Nephron progenitor cell (in vitro differentiated cells): ENCODE results near the gene CBLB.

Experiments
- DNase-seq: peaks from one replicate; pipeline ENCODE4 v3.0.0; 2021
- H3K27ac Mint-ChIP-seq: 2 replicates; pipeline ENCODE4 v1.8.0; 2021; ENCODE audit warnings: mild to moderate bottlenecking, moderate library complexity, mixed read lengths
- H3K27me3 Mint-ChIP-seq: 2 replicates; pipeline ENCODE4 v1.8.0; 2021; ENCODE audit warnings: mild to moderate bottlenecking, low read depth, mixed read lengths; ENCODE audit not compliant: poor library complexity
- H3K36me3 Mint-ChIP-seq: 2 replicates; pipeline ENCODE4 v1.8.0; 2021; ENCODE audit warnings: low read depth, mixed read lengths
- H3K4me1 Mint-ChIP-seq: 2 replicates; pipeline ENCODE4 v1.8.0; 2021; ENCODE audit warnings: mixed read lengths
- H3K4me3 Mint-ChIP-seq: 2 replicates; pipeline ENCODE4 v1.8.0; 2021; ENCODE audit warnings: mild to moderate bottlenecking, moderate library complexity, mixed read lengths
- H3K9me3 Mint-ChIP-seq: 2 replicates; pipeline ENCODE4 v1.8.0; 2021; ENCODE audit warnings: mild to moderate bottlenecking, moderate library complexity, mixed read lengths
- TF ChIP-seq, protein P1 (sequence below): fragments of 200-600 bp; sonication (generic); IDR thresholded peaks from 2 replicates; pipeline ENCODE4 v1.5.0; 2021; ENCODE audit warnings: antibody characterized with exemption

The CBLB gene

DNA sequence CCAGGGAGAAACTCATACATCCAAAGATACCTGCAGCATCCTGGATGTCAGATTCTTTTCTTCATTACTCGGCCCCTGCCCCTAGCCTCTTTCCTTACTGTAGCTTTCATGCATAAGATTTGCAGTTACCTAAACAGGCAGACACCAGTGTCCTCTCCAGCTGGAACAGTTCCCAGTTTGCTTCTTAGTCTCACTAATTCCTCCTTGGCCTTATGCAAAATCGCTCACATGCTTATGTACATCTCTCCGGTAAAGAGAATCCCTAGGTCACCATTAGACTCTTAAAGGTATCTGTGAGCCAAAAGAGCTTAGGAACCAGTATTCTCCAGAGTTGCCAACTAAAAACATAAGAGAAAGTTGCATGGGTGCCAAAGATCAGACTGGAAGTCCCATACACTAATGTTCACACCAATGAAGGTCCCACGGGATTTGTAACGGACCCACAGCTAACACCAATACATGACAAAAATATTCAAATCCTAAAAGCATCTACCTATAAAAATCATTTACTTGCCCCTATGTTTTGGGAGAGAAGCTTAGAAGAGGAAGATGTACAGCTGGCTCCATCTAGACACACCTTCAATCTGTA, 66.6 kb downstream of the CBLB start:
- Mint-ChIP-seq H3K9me3 (peaks cover 3% of the 10 kb centered on the region), H3K36me3 (peaks cover 16% of the 10 kb centered on the region), H3K4me3 (no peak overlapping the region), H3K4me1 (peaks cover 14% of the 10 kb centered on the region), H3K27me3 (peaks cover 2% of the 10 kb centered on the region), H3K27ac (no peak overlapping the region)
- no peak for DNase-seq
- TF ChIP-seq, protein P1, sequence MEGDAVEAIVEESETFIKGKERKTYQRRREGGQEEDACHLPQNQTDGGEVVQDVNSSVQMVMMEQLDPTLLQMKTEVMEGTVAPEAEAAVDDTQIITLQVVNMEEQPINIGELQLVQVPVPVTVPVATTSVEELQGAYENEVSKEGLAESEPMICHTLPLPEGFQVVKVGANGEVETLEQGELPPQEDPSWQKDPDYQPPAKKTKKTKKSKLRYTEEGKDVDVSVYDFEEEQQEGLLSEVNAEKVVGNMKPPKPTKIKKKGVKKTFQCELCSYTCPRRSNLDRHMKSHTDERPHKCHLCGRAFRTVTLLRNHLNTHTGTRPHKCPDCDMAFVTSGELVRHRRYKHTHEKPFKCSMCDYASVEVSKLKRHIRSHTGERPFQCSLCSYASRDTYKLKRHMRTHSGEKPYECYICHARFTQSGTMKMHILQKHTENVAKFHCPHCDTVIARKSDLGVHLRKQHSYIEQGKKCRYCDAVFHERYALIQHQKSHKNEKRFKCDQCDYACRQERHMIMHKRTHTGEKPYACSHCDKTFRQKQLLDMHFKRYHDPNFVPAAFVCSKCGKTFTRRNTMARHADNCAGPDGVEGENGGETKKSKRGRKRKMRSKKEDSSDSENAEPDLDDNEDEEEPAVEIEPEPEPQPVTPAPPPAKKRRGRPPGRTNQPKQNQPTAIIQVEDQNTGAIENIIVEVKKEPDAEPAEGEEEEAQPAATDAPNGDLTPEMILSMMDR, result no peak

DNA sequence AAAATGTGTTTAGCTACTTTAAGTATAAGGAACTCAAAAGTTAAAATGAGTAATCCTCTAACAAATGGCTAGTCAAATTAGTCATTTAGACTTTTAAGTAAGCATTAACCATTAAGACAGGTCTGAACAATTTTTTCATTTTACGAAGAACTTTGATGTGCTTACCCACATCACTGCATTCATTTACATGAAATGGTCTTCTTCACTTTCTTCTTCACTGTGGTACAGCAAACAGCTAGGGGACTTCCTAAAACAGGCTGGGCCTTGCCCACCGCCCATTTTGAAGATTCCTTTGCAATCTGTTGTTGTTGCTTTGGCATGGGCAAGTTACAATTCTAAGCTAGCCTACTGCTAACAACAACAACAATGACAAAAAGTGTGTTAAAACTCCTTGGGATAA, 67.4 kb downstream of the CBLB start:
- Mint-ChIP-seq H3K4me1 (peaks cover 14% of the 10 kb centered on the region), H3K4me3 (no peak overlapping the region), H3K36me3 (peaks cover 25% of the 10 kb centered on the region), H3K27me3 (peaks cover 2% of the 10 kb centered on the region), H3K9me3 (peaks cover 11% of the 10 kb centered on the region), H3K27ac (no peak overlapping the region)
- TF ChIP-seq, protein P1, result no peak
- no peak for DNase-seq

DNA sequence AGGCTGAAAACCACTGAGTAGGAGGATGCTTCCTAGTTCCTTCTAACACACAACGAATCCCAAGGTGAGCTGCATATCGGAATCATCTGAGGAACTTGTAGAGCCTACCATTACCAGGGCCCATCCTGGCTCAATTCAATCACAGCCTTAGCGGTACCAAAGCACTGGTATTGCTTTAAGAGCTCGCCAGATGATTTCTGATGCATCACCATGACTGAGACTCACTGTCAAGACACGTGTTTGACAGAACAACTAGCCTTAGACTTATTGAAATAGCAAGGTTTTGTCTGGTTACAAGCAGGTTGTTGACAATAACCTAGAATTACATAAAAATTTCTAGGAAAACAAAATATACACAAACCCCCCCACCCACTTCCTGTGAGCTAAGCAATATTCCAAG, 68.5 kb downstream of the CBLB start:
- no peak overlapping the region for H3K4me3 Mint-ChIP-seq
- TF ChIP-seq, protein P1, result no peak
- peaks cover 2% of the 10 kb centered on the region for H3K27me3 Mint-ChIP-seq
- no peak for DNase-seq
- peaks cover 32% of the 10 kb centered on the region for H3K36me3 Mint-ChIP-seq
- peaks cover 17% of the 10 kb centered on the region for H3K9me3 Mint-ChIP-seq
- H3K4me1 Mint-ChIP-seq, result peaks cover 14% of the 10 kb centered on the region
- H3K27ac Mint-ChIP-seq, result no peak overlapping the region

DNA sequence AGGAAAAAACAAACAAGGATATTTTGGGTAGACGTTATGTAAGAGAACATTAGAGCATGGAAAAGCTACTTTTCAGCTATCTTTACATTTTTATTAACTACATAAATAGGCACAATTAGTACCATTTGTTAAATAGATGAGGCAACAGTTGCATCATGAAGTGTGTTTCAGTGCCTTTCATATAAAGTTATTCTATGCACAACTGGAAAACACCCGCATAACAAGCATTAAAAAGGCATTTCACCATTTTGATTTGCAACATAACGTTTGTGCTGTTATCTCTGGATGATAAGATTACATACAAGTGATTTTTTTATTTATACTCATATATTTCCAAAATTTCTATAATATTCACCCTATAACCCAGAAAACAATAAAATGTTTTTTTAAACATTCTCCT, 69.5 kb downstream of the CBLB start:
- Mint-ChIP-seq H3K27ac (peak overlapping the region; percentile 36), H3K4me1 (peaks cover 14% of the 10 kb centered on the region), H3K4me3 (no peak overlapping the region), H3K36me3 (peaks cover 33% of the 10 kb centered on the region), H3K27me3 (peaks cover 2% of the 10 kb centered on the region), H3K9me3 (peaks cover 21% of the 10 kb centered on the region)
- no peak for DNase-seq
- TF ChIP-seq, protein P1, result no peak

DNA sequence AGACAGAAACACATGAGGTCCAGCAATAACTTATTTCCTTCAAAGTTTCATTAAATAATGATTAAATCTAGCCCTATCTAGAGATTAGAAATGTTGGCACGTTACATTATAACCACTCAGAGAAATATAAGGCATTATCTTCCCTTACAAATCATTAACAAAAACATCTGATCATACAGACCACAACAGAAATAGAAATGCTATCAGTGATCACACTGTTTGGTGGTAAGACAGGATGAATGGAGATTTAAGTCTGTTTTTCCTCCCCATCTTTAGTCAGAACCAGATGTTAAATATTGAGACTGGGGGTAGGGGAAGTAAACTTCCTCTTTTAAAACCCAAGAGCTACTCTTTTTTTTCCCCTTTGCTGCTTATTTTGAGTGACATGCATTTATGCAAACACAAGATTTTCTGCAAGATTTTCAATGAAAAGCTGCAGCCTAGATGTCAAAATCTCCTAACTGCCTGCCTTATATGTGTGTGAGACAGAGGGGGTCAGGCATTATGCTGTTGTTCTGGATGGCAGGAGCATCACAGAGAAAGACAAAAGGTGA, 70.4 kb downstream of the CBLB start:
- Mint-ChIP-seq H3K27me3 (peaks cover 2% of the 10 kb centered on the region), H3K27ac (peak overlapping the region; percentile 36), H3K4me3 (no peak overlapping the region), H3K36me3 (peaks cover 33% of the 10 kb centered on the region), H3K9me3 (peaks cover 21% of the 10 kb centered on the region), H3K4me1 (peaks cover 15% of the 10 kb centered on the region)
- TF ChIP-seq, protein P1, result no peak
- DNase-seq, result no peak

DNA sequence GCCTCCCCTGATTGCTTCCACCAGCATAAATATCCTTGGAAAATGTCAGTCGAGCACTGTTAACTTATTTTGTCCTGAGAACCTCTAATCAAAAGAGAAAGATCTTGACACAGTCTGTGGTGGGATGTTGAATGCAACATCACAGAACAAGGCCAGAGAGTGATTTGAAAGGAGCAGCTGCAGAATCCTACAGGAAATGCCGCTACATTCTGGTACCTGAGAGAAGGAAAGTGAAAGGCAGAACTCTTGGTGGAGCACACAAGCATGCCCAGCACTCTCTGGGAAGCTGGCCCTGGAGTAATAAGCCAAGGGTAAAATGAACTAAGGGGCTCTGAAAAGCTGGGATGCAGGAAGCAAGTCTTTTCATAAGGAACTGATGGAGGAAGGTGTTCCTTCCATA, 75.8 kb downstream of the CBLB start:
- Mint-ChIP-seq H3K4me1 (peaks cover 18% of the 10 kb centered on the region), H3K36me3 (peaks cover 28% of the 10 kb centered on the region), H3K27me3 (peaks cover 2% of the 10 kb centered on the region), H3K27ac (peak overlapping the region; percentile 81), H3K4me3 (no peak overlapping the region), H3K9me3 (peaks cover 21% of the 10 kb centered on the region)
- TF ChIP-seq, protein P1, result no peak
- DNase-seq, result no peak
